Activated T-helper 1 cell treated with anti-CD3 and anti-CD28 coated beads, Interleukin-2, amount 50 U/mL, for 16 hours (primary cell): Measurements from ENCODE around the gene BRINP3.

Source experiments
- DNase-seq, 2 donors: peaks; one replicate each; pipeline ENCODE4 v3.0.0-alpha.2; 2020; ENCODE audit warnings: low read depth in 1 of 2, low spot score in 1 of 2

The BRINP3 gene

GRCh38 chr1:190453550-190453949 lies 24.1 kb downstream of the BRINP3 start:
- DNase-seq = no peak

- DNase-seq = no peak
These were observed 25.3 kb downstream of the BRINP3 start for GRCh38 chr1:190452272-190452848.

GRCh38 chr1:190444464-190444863 lies 33.2 kb downstream of the BRINP3 start:
- DNase-seq = no peak

- no peak for DNase-seq
These were observed 38.2 kb downstream of the BRINP3 start for GRCh38 chr1:190439447-190439846.

- DNase-seq = no peak
These were observed 41.0 kb downstream of the BRINP3 start for GRCh38 chr1:190436615-190437014.

- no peak for DNase-seq
These were observed 47.7 kb downstream of the BRINP3 start for GRCh38 chr1:190429932-190430331.

GRCh38 chr1:190429141-190429540 lies 48.5 kb downstream of the BRINP3 start:
- no peak for DNase-seq

GRCh38 chr1:190416239-190416638 lies 61.4 kb downstream of the BRINP3 start:
- no peak for DNase-seq

GRCh38 chr1:190413142-190413541 lies 64.5 kb downstream of the BRINP3 start:
- no peak for DNase-seq

- DNase-seq = no peak
These were observed 74.3 kb downstream of the BRINP3 start for GRCh38 chr1:190403402-190403801.

- DNase-seq = no peak
These were observed 78.4 kb downstream of the BRINP3 start for GRCh38 chr1:190399233-190399632.

- no peak for DNase-seq
These were observed 86.1 kb downstream of the BRINP3 start for GRCh38 chr1:190391582-190391981.

- no peak for DNase-seq
These were observed 99.7 kb downstream of the BRINP3 start for GRCh38 chr1:190377991-190378390.

- no peak for DNase-seq
These were observed 100.4 kb downstream of the BRINP3 start for GRCh38 chr1:190377294-190377693.

- DNase-seq = no peak
These were observed 101.6 kb downstream of the BRINP3 start for GRCh38 chr1:190376044-190376443.

- no peak for DNase-seq
These were observed 103.8 kb downstream of the BRINP3 start for GRCh38 chr1:190373705-190374336.

- DNase-seq = no peak
These were observed 110.5 kb downstream of the BRINP3 start for GRCh38 chr1:190367200-190367599.

GRCh38 chr1:190365283-190365682 lies 112.4 kb downstream of the BRINP3 start:
- no peak for DNase-seq

- DNase-seq = no peak
These were observed 124.0 kb downstream of the BRINP3 start for GRCh38 chr1:190353538-190354101.

- no peak for DNase-seq
These were observed 133.2 kb downstream of the BRINP3 start for GRCh38 chr1:190344454-190344853.

GRCh38 chr1:190338829-190339228 lies 138.8 kb downstream of the BRINP3 start:
- DNase-seq = no peak

- DNase-seq = no peak
These were observed 148.8 kb downstream of the BRINP3 start for GRCh38 chr1:190328871-190329270.

- DNase-seq = no peak
These were observed 149.3 kb downstream of the BRINP3 start for GRCh38 chr1:190328361-190328760.
